Vagina (tissue), 2 donors: Measurements from ENCODE around the gene SUPT7L. TPM values are rescaled to one million over a fixed set of nuclear protein-coding genes. Genes with fewer than 3 reads are reported as not detected.
"Not testable (repeated sequence)": the region's sequence is repeated elsewhere in the genome, so short reads cannot be mapped to it uniquely, and the experiment has no call there.

Source experiments
- DNase-seq, 2 donors: peaks; one replicate each; pipeline ENCODE4 v3.0.0-alpha.2; 2017; ENCODE audit errors: extremely low spot score in 2 of 2
- H3K27ac ChIP-seq: fragments of 200-600 bp; sonication (generic); one replicate; pipeline ENCODE4 v1.5.1; 2019
- H3K27me3 ChIP-seq: fragments of 200-600 bp; sonication (generic); one replicate; pipeline ENCODE4 v1.5.1; 2019
- H3K36me3 ChIP-seq, 2 donors: fragments of 200-600 bp; sonication (generic); one replicate each; pipeline ENCODE4 v1.5.1; 2017 to 2019
- H3K4me1 ChIP-seq: fragments of 200-600 bp; sonication (generic); one replicate; pipeline ENCODE4 v1.5.1; 2019
- H3K4me3 ChIP-seq, 2 donors: fragments of 200-600 bp; sonication (generic); 1 replicate in 1 of 2; 2 replicates in 1 of 2; pipeline ENCODE4 v1.5.1; 2016 to 2019
- H3K9me3 ChIP-seq: fragments of 200-600 bp; sonication (generic); one replicate; pipeline ENCODE4 v1.5.1; 2019
- POLR2A ChIP-seq, 2 donors: fragments of 450-650 bp; IDR thresholded peaks; one replicate each; pipeline ENCODE4 v1.6.1; 2017; ENCODE audit warnings: antibody characterized with exemption in 2 of 2, mild to moderate bottlenecking in 2 of 2, moderate library complexity in 2 of 2
- POLR2AphosphoS5 ChIP-seq, 2 donors: sonication (generic); formaldehyde crosslinking; IDR thresholded peaks; one replicate each; pipeline ENCODE4 v1.9.0; 2017; ENCODE audit warnings: antibody characterized with exemption in 2 of 2, mild to moderate bottlenecking in 2 of 2, low read depth in 1 of 2; ENCODE audit not compliant: insufficient read depth in 1 of 2
- intact Hi-C: fragments of 100-400 bp; cut with DNase I; formaldehyde crosslinking; loops from one replicate; pipeline ENCODE4 v1.15.1; 2023
- total RNA-seq: library from RNA; depleted of rRNA; stranded (reverse); fragments of >200 nt; gene quantifications from one replicate; pipeline ENCODE4 v1.2.3, GENCODE V29; 2016
- TF ChIP-seq, protein P1 (sequence below), 3 experiments: fragments of 450-650 bp in 2 of 3; fragments of 200-600 bp in 1 of 3; sonication (generic) in 1 of 3; IDR thresholded peaks; one replicate each; pipeline ENCODE4 v1.5.1; 2017 to 2019; ENCODE audit warnings: antibody characterized with exemption in 3 of 3, mild to moderate bottlenecking in 2 of 3, moderate library complexity in 2 of 3

SUPT7L gene
- total RNA-seq, 1 donor from 2014 or later, result 26.5 TPM

DNA sequence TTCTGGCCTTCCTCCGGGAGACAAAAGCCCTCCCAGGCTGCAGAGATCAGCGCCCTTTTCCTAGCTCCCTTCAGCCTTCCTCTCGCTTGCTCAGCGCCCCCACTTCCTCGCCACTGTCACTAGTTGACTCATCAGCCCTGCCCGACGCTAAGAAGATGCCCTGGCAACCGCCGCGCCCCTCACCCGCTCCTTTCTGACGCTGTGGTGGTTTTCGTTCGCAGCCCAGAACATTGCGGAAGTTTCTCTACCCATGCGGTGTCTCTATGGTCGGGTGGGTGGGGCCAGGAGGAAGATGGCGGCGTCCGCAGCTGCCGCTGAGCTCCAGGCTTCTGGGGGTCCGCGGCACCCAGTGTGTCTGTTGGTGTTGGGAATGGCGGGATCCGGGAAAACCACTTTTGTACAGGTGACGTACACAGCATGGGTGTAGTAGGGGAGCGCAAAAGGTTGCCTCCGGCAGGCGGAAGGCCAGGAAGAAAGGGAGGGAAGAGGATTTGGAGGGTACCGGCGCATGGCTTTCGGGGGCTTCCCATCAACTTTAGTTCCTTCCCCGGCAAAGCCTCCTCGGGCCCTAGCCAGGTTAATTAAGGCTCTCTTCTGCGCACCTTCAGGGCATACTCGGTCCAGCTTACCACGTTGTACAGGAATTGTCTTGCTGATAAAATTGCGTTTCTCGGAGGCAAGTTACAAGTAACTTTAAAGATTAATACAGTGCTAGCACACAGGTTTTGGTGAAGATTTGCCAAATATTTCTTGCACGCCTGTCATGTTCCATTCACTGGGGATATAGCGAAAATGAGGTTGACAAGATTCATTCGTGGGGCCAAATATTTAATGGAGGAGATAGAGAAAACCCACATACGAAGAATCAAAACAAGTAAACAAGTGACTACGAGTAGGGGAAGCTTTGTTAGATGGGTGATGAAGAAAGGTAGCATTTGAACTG is 34.4 kb downstream of the SUPT7L start, which contains the start of the genes CCDC121 and GPN1:
CCDC121 (minus strand) TSS at position 246 of the 943 bp plus-strand sequence. CDS start 1,213 bp downstream, outside the sequence.
GPN1 (plus strand) TSS at position 284 of the 943 bp plus-strand sequence; CDS start at position 293, 9 bp downstream.
- peaks cover 0 to 18% of the 10 kb centered on the region in 2 donors for H3K36me3 ChIP-seq
- peaks cover 26% of the 10 kb centered on the region for H3K4me1 ChIP-seq
- H3K27ac ChIP-seq, result peak within 1 kb of the TSS; percentile 89
- H3K9me3 ChIP-seq, result no peaks in the 10 kb centered on the region
- TF ChIP-seq POLR2AphosphoS5 (IDR thresholded peaks at IDR 0.05; ENCODE audit: insufficient read depth in 1 of 2, low read depth in 1 of 2), result peak; percentile 82 to 84
- TF ChIP-seq, protein P1, sequence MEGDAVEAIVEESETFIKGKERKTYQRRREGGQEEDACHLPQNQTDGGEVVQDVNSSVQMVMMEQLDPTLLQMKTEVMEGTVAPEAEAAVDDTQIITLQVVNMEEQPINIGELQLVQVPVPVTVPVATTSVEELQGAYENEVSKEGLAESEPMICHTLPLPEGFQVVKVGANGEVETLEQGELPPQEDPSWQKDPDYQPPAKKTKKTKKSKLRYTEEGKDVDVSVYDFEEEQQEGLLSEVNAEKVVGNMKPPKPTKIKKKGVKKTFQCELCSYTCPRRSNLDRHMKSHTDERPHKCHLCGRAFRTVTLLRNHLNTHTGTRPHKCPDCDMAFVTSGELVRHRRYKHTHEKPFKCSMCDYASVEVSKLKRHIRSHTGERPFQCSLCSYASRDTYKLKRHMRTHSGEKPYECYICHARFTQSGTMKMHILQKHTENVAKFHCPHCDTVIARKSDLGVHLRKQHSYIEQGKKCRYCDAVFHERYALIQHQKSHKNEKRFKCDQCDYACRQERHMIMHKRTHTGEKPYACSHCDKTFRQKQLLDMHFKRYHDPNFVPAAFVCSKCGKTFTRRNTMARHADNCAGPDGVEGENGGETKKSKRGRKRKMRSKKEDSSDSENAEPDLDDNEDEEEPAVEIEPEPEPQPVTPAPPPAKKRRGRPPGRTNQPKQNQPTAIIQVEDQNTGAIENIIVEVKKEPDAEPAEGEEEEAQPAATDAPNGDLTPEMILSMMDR (IDR thresholded peaks at IDR 0.05), result no peak
- peak in 1 of 2 donors; percentile 39 for TF ChIP-seq POLR2A (IDR thresholded peaks at IDR 0.05)
- intact Hi-C loops, result loop anchor here (5.0 kb wide), 1 partner anchor 137 kb away; no protein-coding TSS in a partner anchor
- peak in 1 of 2 donors; percentile 92 for DNase-seq
- H3K4me3 ChIP-seq, result peak within 1 kb of the TSS; percentile 74 to 84
- H3K27me3 ChIP-seq, result no peaks in the 10 kb centered on the region

DNA sequence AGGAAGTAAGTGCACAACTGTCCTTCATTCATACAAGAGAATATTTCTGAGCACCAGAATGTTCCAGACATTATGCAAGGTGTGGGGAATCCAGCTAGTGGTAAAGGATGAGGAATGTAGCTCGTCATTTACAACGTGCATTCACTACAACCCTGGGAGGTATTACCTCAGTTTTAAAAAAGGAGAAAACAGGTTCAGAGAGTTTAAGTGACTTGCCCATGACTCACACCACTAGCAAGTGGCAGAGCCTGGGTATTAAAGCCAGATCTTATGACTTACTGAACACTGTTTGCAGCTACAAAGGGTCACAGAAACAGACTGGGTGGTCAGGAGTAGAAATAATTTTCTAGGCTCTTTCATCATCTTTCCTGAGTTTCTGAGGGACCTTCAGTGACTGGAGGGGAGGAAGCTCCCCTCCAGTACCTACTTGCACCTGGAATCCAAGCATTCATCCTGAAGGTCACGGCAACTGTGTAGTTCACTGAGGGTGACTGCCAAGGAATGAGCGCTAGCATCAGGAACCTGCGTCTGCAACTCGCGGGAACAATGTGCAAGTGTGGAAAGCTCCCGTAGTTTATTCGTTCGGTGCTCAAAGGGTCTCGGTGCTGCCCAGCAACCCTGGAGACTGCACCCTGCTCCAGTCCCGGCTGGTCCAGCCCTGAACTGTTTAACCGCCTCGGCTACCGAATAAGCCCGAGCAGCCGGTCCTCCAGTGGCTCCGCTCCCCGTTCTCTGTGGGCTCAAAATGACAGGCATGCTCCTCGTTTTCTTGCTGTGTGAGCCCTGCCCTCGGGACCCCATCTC is 35.2 kb downstream of the SUPT7L start:
- peak overlapping the region; percentile 89 for H3K27ac ChIP-seq
- H3K9me3 ChIP-seq, result no peaks in the 10 kb centered on the region
- peak overlapping the region; percentile 74 to 84 for H3K4me3 ChIP-seq
- DNase-seq, result no peak
- TF ChIP-seq, protein P1 (IDR thresholded peaks at IDR 0.05), result no peak
- TF ChIP-seq POLR2AphosphoS5 (IDR thresholded peaks at IDR 0.05; ENCODE audit: insufficient read depth in 1 of 2, low read depth in 1 of 2), result peak in 1 of 2 donors; percentile 37
- no peaks in the 10 kb centered on the region for H3K27me3 ChIP-seq
- H3K36me3 ChIP-seq, result peaks cover 0 to 20% of the 10 kb centered on the region in 2 donors
- peaks cover 26% of the 10 kb centered on the region for H3K4me1 ChIP-seq
- intact Hi-C loops, result loop anchor here (5.0 kb wide), 1 partner anchor 136 kb away; no protein-coding TSS in a partner anchor

DNA sequence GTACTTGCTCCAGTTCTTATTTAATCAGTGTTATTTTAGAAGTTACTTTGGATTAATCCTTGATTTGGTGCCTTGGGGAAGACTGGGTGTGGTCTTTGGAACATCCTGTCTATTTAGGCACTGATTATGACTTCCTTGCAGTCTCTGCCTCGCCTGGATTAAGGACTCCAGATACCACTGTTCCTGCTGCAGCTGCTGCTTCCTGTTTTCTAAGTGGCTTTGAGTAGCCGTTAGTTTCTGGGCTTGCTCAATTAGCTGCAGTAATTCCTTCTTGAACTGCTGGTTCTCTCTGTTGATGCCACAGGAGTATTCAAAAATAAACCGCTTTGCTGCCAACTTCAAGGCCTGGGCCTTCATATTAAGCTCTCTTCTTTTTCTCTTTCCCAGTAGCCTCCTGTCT is 36.5 kb downstream of the SUPT7L start:
- not testable (repeated sequence) for H3K27me3 ChIP-seq, DNase-seq, H3K9me3 ChIP-seq, H3K4me3 ChIP-seq
- Histone ChIP-seq H3K27ac (peak overlapping the region; percentile 41), H3K36me3 (peaks cover 0 to 22% of the 10 kb centered on the region in 2 donors), H3K4me1 (peaks cover 26% of the 10 kb centered on the region)
- intact Hi-C loops, result loop anchor here (5.0 kb wide), 1 partner anchor 135 kb away; no protein-coding TSS in a partner anchor

DNA sequence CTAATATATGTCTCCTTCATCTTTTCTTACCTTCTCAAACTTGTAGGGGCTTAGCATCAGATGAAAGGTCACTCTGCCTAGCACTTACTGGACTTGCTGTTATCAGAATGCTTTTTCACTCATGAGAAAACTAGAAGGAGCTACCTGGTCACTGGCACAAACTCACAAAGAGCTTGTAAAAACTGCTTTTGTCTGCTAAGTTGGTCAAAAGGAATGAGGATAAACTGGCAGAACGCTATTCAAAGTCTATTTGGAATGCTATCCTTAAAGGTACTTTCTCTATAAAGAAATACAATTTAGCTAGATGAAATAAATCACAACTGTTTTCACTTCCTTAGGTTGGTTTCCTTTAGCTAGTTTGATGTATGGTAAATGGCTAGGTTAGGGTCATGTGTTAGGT is 37.1 kb downstream of the SUPT7L start:
- not testable (repeated sequence) for H3K27me3 ChIP-seq, DNase-seq, H3K9me3 ChIP-seq, H3K4me3 ChIP-seq, H3K27ac ChIP-seq
- intact Hi-C loops, result loop anchor here (5.0 kb wide), 1 partner anchor 134 kb away; no protein-coding TSS in a partner anchor
- Histone ChIP-seq H3K4me1 (peaks cover 26% of the 10 kb centered on the region), H3K36me3 (peaks cover 0 to 25% of the 10 kb centered on the region in 2 donors)

DNA sequence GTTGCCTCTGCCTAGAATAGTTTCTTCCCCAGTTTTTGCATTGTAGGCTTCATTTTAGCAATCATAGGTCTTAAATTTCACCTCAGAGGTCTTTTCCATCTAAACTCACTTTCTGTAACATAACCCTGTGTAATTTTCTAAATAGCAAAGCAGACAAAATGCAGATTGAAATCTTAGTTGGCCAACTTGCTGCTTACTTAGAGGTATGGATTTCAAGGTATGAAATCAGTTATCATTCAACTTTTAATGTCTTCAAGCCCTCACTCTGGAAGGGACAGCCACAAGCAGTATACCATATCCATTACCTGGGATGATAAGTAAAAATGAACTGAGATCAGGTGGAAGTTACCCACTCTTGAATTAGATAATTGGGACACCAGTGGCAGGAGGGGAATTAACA is 38.5 kb downstream of the SUPT7L start:
- TF ChIP-seq POLR2AphosphoS5 (IDR thresholded peaks at IDR 0.05; ENCODE audit: insufficient read depth in 1 of 2, low read depth in 1 of 2), result no peak
- Histone ChIP-seq H3K36me3 (peaks cover 0 to 30% of the 10 kb centered on the region in 2 donors), H3K4me3 (no peak overlapping the region), H3K27me3 (no peaks in the 10 kb centered on the region), H3K4me1 (peaks cover 15% of the 10 kb centered on the region), H3K9me3 (no peaks in the 10 kb centered on the region), H3K27ac (no peak overlapping the region)
- intact Hi-C loops, result loop anchor here (5.0 kb wide), 1 partner anchor 133 kb away; no protein-coding TSS in a partner anchor
- DNase-seq, result no peak

DNA sequence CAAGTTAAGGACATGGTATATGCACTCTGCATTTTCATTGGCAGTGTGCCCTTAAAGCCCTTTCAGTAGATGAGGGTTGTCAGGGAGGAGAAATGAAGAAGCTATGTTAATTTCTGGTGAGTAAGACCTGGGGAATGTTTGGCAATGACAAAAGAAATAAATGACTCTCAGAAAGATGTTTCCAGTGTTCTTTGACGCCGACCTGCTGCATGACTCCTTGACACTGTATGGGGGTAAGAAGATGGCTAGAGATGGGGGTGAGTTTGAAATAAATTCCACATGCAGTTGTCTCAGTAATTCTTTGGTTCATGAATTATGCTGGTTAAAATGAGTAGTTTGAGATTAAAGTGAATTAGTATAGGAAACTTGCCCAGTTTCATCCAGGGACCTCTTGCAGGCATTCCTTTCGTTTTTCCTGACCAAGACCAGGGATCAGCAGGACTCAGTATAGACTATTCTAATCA is 40.5 kb downstream of the SUPT7L start:
- intact Hi-C loops, result no loop called here
- H3K36me3 ChIP-seq, result peaks cover 0 to 44% of the 10 kb centered on the region in 2 donors
- no peak overlapping the region for H3K27ac ChIP-seq
- TF ChIP-seq, protein P1 (IDR thresholded peaks at IDR 0.05), result no peak
- TF ChIP-seq POLR2AphosphoS5 (IDR thresholded peaks at IDR 0.05; ENCODE audit: insufficient read depth in 1 of 2, low read depth in 1 of 2), result no peak
- no peak for TF ChIP-seq POLR2A (IDR thresholded peaks at IDR 0.05)
- H3K9me3 ChIP-seq, result no peaks in the 10 kb centered on the region
- H3K4me3 ChIP-seq, result no peak overlapping the region
- peaks cover 4% of the 10 kb centered on the region for H3K4me1 ChIP-seq
- DNase-seq, result no peak
- no peaks in the 10 kb centered on the region for H3K27me3 ChIP-seq
